Natural killer cell (primary cell): ENCODE results near the gene SPOCK1. TPM values are rescaled to one million over a fixed set of nuclear protein-coding genes. Genes with fewer than 3 reads are reported as not detected.

ENCODE experiments used
- ATAC-seq, 3 donors: fragments of 150-1000 bp in 2 of 3; fragments of 200-7000 bp in 1 of 3; cut with Tn5 transposase; 1 replicate in 1 of 3; 2 replicates in 2 of 3; pipeline ENCODE4 v1.10.0; 2021; ENCODE audit warnings: mild to moderate bottlenecking in 2 of 3, moderate library complexity in 2 of 3
- DNase-seq, 2 donors: peaks; one replicate each; pipeline versions ENCODE4 v3.0.0 to v3.0.0-alpha.2; 2013 to 2021; ENCODE audit warnings: mixed read lengths in 1 of 2
- H3K27ac ChIP-seq: one replicate; pipeline ENCODE4 v1.5.1; 2013; ENCODE audit warnings: mild to moderate bottlenecking, low read length
- H3K27me3 ChIP-seq: one replicate; pipeline ENCODE4 v1.6.1; 2013; ENCODE audit warnings: low read length; ENCODE audit not compliant: control insufficient read depth, insufficient read depth
- H3K36me3 ChIP-seq: one replicate; pipeline ENCODE4 v1.6.1; 2013; ENCODE audit warnings: low read length; ENCODE audit not compliant: control insufficient read depth, insufficient read depth
- H3K4me1 ChIP-seq: one replicate; pipeline ENCODE4 v1.6.1; 2013; ENCODE audit warnings: low read length; ENCODE audit not compliant: control insufficient read depth, insufficient read depth
- H3K4me3 ChIP-seq: one replicate; pipeline ENCODE4 v1.5.1; 2013; ENCODE audit warnings: low read length
- H3K9me3 ChIP-seq: one replicate; pipeline ENCODE4 v1.6.1; 2013; ENCODE audit warnings: low read length; ENCODE audit not compliant: control insufficient read depth, insufficient read depth
- H3K27ac Mint-ChIP-seq, 2 donors: one replicate each; pipeline ENCODE4 v1.8.0; 2022; ENCODE audit warnings: mild to moderate bottlenecking in 2 of 2, mixed read lengths in 2 of 2, moderate library complexity in 1 of 2
- H3K27me3 Mint-ChIP-seq, 2 donors: one replicate each; pipeline ENCODE4 v1.8.0; 2022; ENCODE audit warnings: low read depth in 2 of 2, mixed read lengths in 2 of 2
- H3K36me3 Mint-ChIP-seq: one replicate; pipeline ENCODE4 v1.8.0; 2022; ENCODE audit warnings: mixed read lengths
- H3K4me1 Mint-ChIP-seq, 2 donors: one replicate each; pipeline ENCODE4 v1.8.0; 2022; ENCODE audit warnings: mixed read lengths in 2 of 2
- H3K4me3 Mint-ChIP-seq: one replicate; pipeline ENCODE4 v1.8.0; 2022; ENCODE audit warnings: mild to moderate bottlenecking, moderate library complexity, mixed read lengths
- H3K9me3 Mint-ChIP-seq, 2 donors: one replicate each; pipeline ENCODE4 v1.8.0; 2022; ENCODE audit warnings: mixed read lengths in 2 of 2
- CTCF ChIP-seq: fragments of 200-600 bp; IDR thresholded peaks from one replicate; pipeline ENCODE4 v1.8.0; 2022; ENCODE audit warnings: antibody characterized with exemption
- WGBS: methylation state at CpG from one replicate; pipeline ENCODE4 v1.1.7; 2013; ENCODE audit warnings: missing lambda C conversion rate; ENCODE audit not compliant: insufficient coverage; 5-methylcytosine and 5-hydroxymethylcytosine counted together
- intact Hi-C: fragments of 100-400 bp; cut with micrococcal nuclease; formaldehyde crosslinking; loops from one replicate; pipeline ENCODE4 v1.14.2; 2022
- total RNA-seq, 4 donors: library from RNA; stranded (reverse); fragments of 120-200 nt in 1 of 4; gene quantifications; one replicate each; pipeline versions ENCODE4 v1.2.3 to v1.2.4, GENCODE V29; 2013 to 2022

SPOCK1 gene
- total RNA-seq, 3 donors from 2014 or later (not counting 1 experiment from before 2014, with no cell fraction given): 0.09 to 1.6 (median 0.61) TPM

GRCh38 chr5:137491121-137491520 lies 8.0 kb downstream of the SPOCK1 start:
- no peak for DNase-seq
- Mint-ChIP-seq H3K36me3 (no peaks in the 10 kb centered on the region), H3K4me3 (no peak overlapping the region), H3K9me3 (no peaks in the 10 kb centered on the region), H3K27me3 (peaks cover 3 to 4% of the 10 kb centered on the region in 2 donors), H3K27ac (no peak overlapping the region), H3K4me1 (no peaks in the 10 kb centered on the region)
- Histone ChIP-seq H3K4me1 (no peaks in the 10 kb centered on the region), H3K4me3 (no peak overlapping the region), H3K27ac (no peak overlapping the region), H3K27me3 (peaks cover 2% of the 10 kb centered on the region), H3K36me3 (no peaks in the 10 kb centered on the region), H3K9me3 (no peaks in the 10 kb centered on the region)
- no peak for TF ChIP-seq CTCF
- intact Hi-C loops: loop anchor here (10.0 kb wide), 1 partner anchor 166 kb away; no protein-coding TSS in a partner anchor
- 91% methylated on average over 4 of the region's 4 CpGs for WGBS
- no peak for ATAC-seq

DNA sequence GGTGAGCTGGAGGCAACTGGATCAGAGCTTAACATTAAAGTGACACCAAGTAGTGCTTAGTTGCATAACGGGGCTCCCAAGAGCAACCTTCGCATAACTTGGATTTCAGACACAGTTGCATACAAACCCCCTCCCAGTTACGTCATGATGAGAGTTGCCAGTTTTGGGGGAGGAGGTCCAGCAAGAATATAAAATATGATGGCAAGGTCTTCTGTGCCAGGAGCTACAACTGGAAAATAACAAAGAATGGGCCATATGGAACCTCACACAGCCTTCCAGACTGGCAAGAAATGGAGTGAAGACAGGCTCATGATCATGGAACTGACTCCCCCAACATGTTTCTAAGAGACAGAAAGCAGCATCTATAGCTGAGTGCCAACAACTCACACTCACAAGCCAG lies 8.5 kb downstream of the SPOCK1 start:
- TF ChIP-seq CTCF: no peak
- Mint-ChIP-seq H3K27ac (no peak overlapping the region), H3K27me3 (peaks cover 0 to 3% of the 10 kb centered on the region in 2 donors), H3K4me3 (no peak overlapping the region), H3K9me3 (no peaks in the 10 kb centered on the region), H3K4me1 (no peaks in the 10 kb centered on the region), H3K36me3 (no peaks in the 10 kb centered on the region)
- WGBS: 93% methylated on average over 2 of the region's 3 CpGs
- H3K4me3 ChIP-seq: no peak overlapping the region
- no peaks in the 10 kb centered on the region for H3K36me3 ChIP-seq
- ATAC-seq (no peak), DNase-seq (no peak)
- H3K4me1 ChIP-seq: no peaks in the 10 kb centered on the region
- no peaks in the 10 kb centered on the region for H3K27me3 ChIP-seq
- H3K9me3 ChIP-seq: no peaks in the 10 kb centered on the region
- no peak overlapping the region for H3K27ac ChIP-seq
- intact Hi-C loops: loop anchor here (10.0 kb wide), 1 partner anchor 166 kb away; no protein-coding TSS in a partner anchor

- ATAC-seq: no peak
- intact Hi-C loops: no loop called here
- no peaks in the 10 kb centered on the region for H3K4me1 Mint-ChIP-seq
- Histone ChIP-seq H3K27me3 (no peaks in the 10 kb centered on the region), H3K36me3 (no peaks in the 10 kb centered on the region), H3K4me1 (no peaks in the 10 kb centered on the region), H3K9me3 (no peaks in the 10 kb centered on the region), H3K4me3 (no peak overlapping the region), H3K27ac (no peak overlapping the region)
- no peak for DNase-seq
- no peak overlapping the region for H3K4me3 Mint-ChIP-seq
- no peak for TF ChIP-seq CTCF
- H3K27me3 Mint-ChIP-seq: peaks cover 0 to 3% of the 10 kb centered on the region in 2 donors
- H3K27ac Mint-ChIP-seq: no peak overlapping the region
- no peaks in the 10 kb centered on the region for H3K36me3 Mint-ChIP-seq
- no peaks in the 10 kb centered on the region for H3K9me3 Mint-ChIP-seq
- 94% methylated on average over 2 of the region's 2 CpGs for WGBS
These were observed 10.2 kb downstream of the SPOCK1 start for GRCh38 chr5:137488974-137489373.

DNA sequence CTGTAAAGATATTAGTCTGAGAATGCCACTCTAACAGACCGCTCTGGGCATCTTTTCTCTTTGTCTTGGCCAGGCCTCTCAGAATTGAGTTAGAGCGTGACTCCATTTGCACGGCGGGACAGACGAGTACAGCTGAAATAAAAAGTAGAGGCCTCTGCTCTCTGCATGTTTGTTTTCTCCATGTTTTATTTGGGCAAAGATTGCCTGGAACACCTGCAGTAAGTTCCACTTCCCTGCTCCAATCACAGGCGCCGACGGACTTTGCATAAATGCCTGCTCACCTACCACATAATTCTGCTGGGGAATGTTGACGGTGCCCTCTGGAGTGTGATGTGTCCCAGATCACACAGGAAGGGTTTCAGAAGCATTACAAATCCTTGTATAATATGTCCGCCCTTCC lies 10.6 kb downstream of the SPOCK1 start:
- Histone ChIP-seq H3K36me3 (no peaks in the 10 kb centered on the region), H3K9me3 (no peaks in the 10 kb centered on the region), H3K27ac (no peak overlapping the region), H3K27me3 (no peaks in the 10 kb centered on the region), H3K4me1 (no peaks in the 10 kb centered on the region), H3K4me3 (no peak overlapping the region)
- TF ChIP-seq CTCF: no peak
- DNase-seq: no peak
- H3K27me3 Mint-ChIP-seq: peaks cover 0 to 3% of the 10 kb centered on the region in 2 donors
- H3K9me3 Mint-ChIP-seq: no peaks in the 10 kb centered on the region
- no peak for ATAC-seq
- H3K4me3 Mint-ChIP-seq: no peak overlapping the region
- H3K27ac Mint-ChIP-seq: no peak overlapping the region
- intact Hi-C loops: no loop called here
- H3K4me1 Mint-ChIP-seq: no peaks in the 10 kb centered on the region
- no peaks in the 10 kb centered on the region for H3K36me3 Mint-ChIP-seq
- 91% methylated on average over 9 of the region's 10 CpGs for WGBS
